H9 (cell line): Measurements from ENCODE around the gene SYT3. TPM values are rescaled to one million over a fixed set of nuclear protein-coding genes. Genes with fewer than 3 reads are reported as not detected.
A peak's percentile ranks its signal among the peaks of the same experiment; 100 is the strongest.

Experiments
- DNase-seq: peaks from one replicate; pipeline ENCODE4 v3.0.0-alpha.2; 2017
- H2AFZ ChIP-seq: one replicate; pipeline ENCODE4 v1.6.1; 2013; ENCODE audit warnings: mild to moderate bottlenecking, low read length, control low read depth, moderate library complexity
- H2AK5ac ChIP-seq: 2 replicates; pipeline ENCODE4 v1.6.1; 2013; ENCODE audit warnings: low read length, control low read depth, mixed read lengths; ENCODE audit not compliant: insufficient read length
- H2BK120ac ChIP-seq: one replicate; pipeline ENCODE4 v1.6.1; 2013; ENCODE audit warnings: low read depth, mild to moderate bottlenecking, low read length, control low read depth, inconsistent platforms; ENCODE audit not compliant: poor library complexity, severe bottlenecking
- H2BK12ac ChIP-seq: 2 replicates; pipeline ENCODE4 v1.6.1; 2013; ENCODE audit warnings: low read length, control low read depth, mixed read lengths, low read depth; ENCODE audit not compliant: insufficient read length
- H2BK15ac ChIP-seq: 2 replicates; pipeline ENCODE4 v1.6.1; 2013; ENCODE audit warnings: low read depth, low read length, control low read depth
- H2BK20ac ChIP-seq: one replicate; pipeline ENCODE4 v1.6.1; 2013; ENCODE audit warnings: low read depth, mild to moderate bottlenecking, low read length, control low read depth, inconsistent platforms; ENCODE audit not compliant: poor library complexity, severe bottlenecking
- H2BK5ac ChIP-seq: 2 replicates; pipeline ENCODE4 v1.6.1; 2013; ENCODE audit warnings: low read length, control low read depth, mixed read lengths; ENCODE audit not compliant: insufficient read length
- H3K14ac ChIP-seq: 2 replicates; pipeline ENCODE4 v1.6.1; 2013; ENCODE audit warnings: low read length, control low read depth; ENCODE audit not compliant: insufficient read depth
- H3K18ac ChIP-seq: 2 replicates; pipeline ENCODE4 v1.6.1; 2013; ENCODE audit warnings: low read depth, mild to moderate bottlenecking, mixed read lengths, low read length, control low read depth; ENCODE audit not compliant: insufficient read length
- H3K23ac ChIP-seq: 2 replicates; pipeline ENCODE4 v1.6.1; 2013; ENCODE audit warnings: low read length, control low read depth, mixed read lengths, low read depth; ENCODE audit not compliant: insufficient read length
- H3K23me2 ChIP-seq: 2 replicates; pipeline ENCODE4 v1.6.1; 2013; ENCODE audit warnings: low read depth, mild to moderate bottlenecking, mixed read lengths, low read length, control low read depth; ENCODE audit not compliant: insufficient read length, poor library complexity, severe bottlenecking
- H3K27ac ChIP-seq: 2 replicates; pipeline ENCODE4 v1.5.1; 2013; ENCODE audit warnings: low read length, control low read depth, mixed read lengths, low read depth; ENCODE audit not compliant: insufficient read length
- H3K27me3 ChIP-seq: 2 replicates; pipeline ENCODE4 v1.6.1; 2013; ENCODE audit warnings: low read length, control low read depth, inconsistent platforms; ENCODE audit not compliant: insufficient read depth
- H3K4ac ChIP-seq: 2 replicates; pipeline ENCODE4 v1.6.1; 2013; ENCODE audit warnings: low read depth, mild to moderate bottlenecking, control low read depth, inconsistent platforms, low read length, moderate library complexity
- H3K4me1 ChIP-seq: 2 replicates; pipeline ENCODE4 v1.6.1; 2013; ENCODE audit warnings: low read length, control low read depth, inconsistent platforms; ENCODE audit not compliant: insufficient read depth
- H3K4me2 ChIP-seq: 2 replicates; pipeline ENCODE4 v1.6.1; 2013; ENCODE audit warnings: low read length, control low read depth, mixed read lengths; ENCODE audit not compliant: insufficient read length, insufficient read depth
- H3K56ac ChIP-seq: 2 replicates; pipeline ENCODE4 v1.6.1; 2013; ENCODE audit warnings: low read depth, mild to moderate bottlenecking, mixed read lengths, low read length, control low read depth; ENCODE audit not compliant: insufficient read length
- H3K79me1 ChIP-seq: 2 replicates; pipeline ENCODE4 v1.6.1; 2013; ENCODE audit warnings: low read depth, mild to moderate bottlenecking, moderate library complexity, low read length, control low read depth, inconsistent platforms; ENCODE audit not compliant: insufficient read depth, poor library complexity, severe bottlenecking
- H3K79me2 ChIP-seq: 2 replicates; pipeline ENCODE4 v1.6.1; 2013; ENCODE audit warnings: low read length, control low read depth, inconsistent platforms; ENCODE audit not compliant: insufficient read depth
- H3K9ac ChIP-seq: 2 replicates; pipeline ENCODE4 v1.6.1; 2013; ENCODE audit warnings: low read length, control low read depth, mixed read lengths; ENCODE audit not compliant: insufficient read length; ENCODE audit errors: extremely low read depth
- H3K9me3 ChIP-seq: one replicate; pipeline ENCODE4 v1.6.1; 2013; ENCODE audit warnings: low read depth, low read length, inconsistent platforms; ENCODE audit not compliant: control insufficient read depth
- H3T11ph ChIP-seq: one replicate; pipeline ENCODE4 v1.6.1; 2013; ENCODE audit warnings: mild to moderate bottlenecking, low read length, control low read depth, inconsistent platforms
- H4K20me1 ChIP-seq: one replicate; pipeline ENCODE4 v1.6.1; 2013; ENCODE audit not compliant: control insufficient read depth, insufficient read length, insufficient read depth
- H4K5ac ChIP-seq: 2 replicates; pipeline ENCODE4 v1.6.1; 2013; ENCODE audit warnings: low read depth, mild to moderate bottlenecking, mixed read lengths, low read length, control low read depth; ENCODE audit not compliant: insufficient read length
- H4K8ac ChIP-seq: replicated peaks from 2 replicates; pipeline ENCODE4 v1.6.1; 2013; ENCODE audit warnings: low read length, control low read depth, mixed read lengths, low read depth; ENCODE audit not compliant: insufficient read length
- H4K91ac ChIP-seq: 2 replicates; pipeline ENCODE4 v1.6.1; 2013; ENCODE audit warnings: low read depth, mild to moderate bottlenecking, moderate library complexity, mixed read lengths, low read length, control low read depth; ENCODE audit not compliant: insufficient read length
- H3K27ac Mint-ChIP-seq, 3 experiments: 2 replicates in 2 of 3; 3 replicates in 1 of 3; pipeline ENCODE4 v1.8.0; 2020 to 2021; ENCODE audit warnings: mixed read lengths in 3 of 3, mild to moderate bottlenecking in 1 of 3, moderate library complexity in 1 of 3
- H3K27me3 Mint-ChIP-seq: 2 replicates; pipeline ENCODE4 v1.8.0; 2021; ENCODE audit warnings: low read depth, mild to moderate bottlenecking, moderate library complexity, mixed read lengths
- H3K36me3 Mint-ChIP-seq, 3 experiments: 2 replicates in 2 of 3; 3 replicates in 1 of 3; pipeline ENCODE4 v1.8.0; 2020 to 2021; ENCODE audit warnings: low read depth in 3 of 3, mixed read lengths in 3 of 3; ENCODE audit not compliant: insufficient read depth in 1 of 3
- H3K4me1 Mint-ChIP-seq, 2 experiments: 2 replicates each; pipeline ENCODE4 v1.8.0; 2020; ENCODE audit warnings: mixed read lengths in 2 of 2
- H3K4me3 Mint-ChIP-seq, 2 experiments: 2 replicates in 1 of 2; 3 replicates in 1 of 2; pipeline ENCODE4 v1.8.0; 2020 to 2021; ENCODE audit warnings: mild to moderate bottlenecking in 2 of 2, mixed read lengths in 2 of 2, moderate library complexity in 1 of 2
- H3K9me3 Mint-ChIP-seq, 2 experiments: 2 replicates in 1 of 2; 3 replicates in 1 of 2; pipeline ENCODE4 v1.8.0; 2020; ENCODE audit warnings: mild to moderate bottlenecking in 2 of 2, mixed read lengths in 2 of 2, moderate library complexity in 1 of 2
- WGBS: extraction: QIAGEN DNeasy Blood & Tissue Kit; methylation state at CpG from one replicate; pipeline ENCODE4 v1.1.7; 2013; ENCODE audit warnings: missing lambda C conversion rate, low lambda C conversion rate, mixed read lengths; ENCODE audit not compliant: insufficient read length; ENCODE audit errors: extremely low coverage; 5-methylcytosine and 5-hydroxymethylcytosine counted together
- total RNA-seq: library from RNA; stranded (reverse); gene quantifications from 2 replicates; pipeline ENCODE4 v1.2.1, GENCODE V29; 2021
- TF ChIP-seq, protein P1 (sequence below): fragments of 200-600 bp; sonication (generic); conservative IDR thresholded peaks from 3 replicates; pipeline ENCODE4 v1.8.0; 2021; ENCODE audit warnings: antibody characterized with exemption, mild to moderate bottlenecking

SYT3 gene
- total RNA-seq, 1 experiment from 2014 or later: 3.1 TPM

DNA sequence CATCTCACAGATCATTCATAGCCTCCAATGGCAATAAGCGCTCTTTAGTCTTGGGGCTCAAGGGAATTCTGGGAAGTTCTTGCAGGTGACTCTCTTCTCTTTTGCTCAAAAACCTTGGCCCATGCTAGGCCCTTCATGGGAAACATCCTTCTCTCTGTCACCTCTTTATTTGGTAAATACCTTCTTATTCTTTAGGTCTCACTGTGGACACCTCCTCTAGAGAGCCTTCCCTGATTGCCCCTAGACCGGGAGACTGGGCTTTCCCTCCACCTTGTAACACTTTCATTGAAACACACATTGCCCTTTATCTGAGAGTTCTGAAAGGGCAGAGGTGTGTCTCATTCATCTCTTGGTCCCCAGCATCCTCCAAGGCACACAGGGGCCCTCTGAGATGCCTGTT, 11.5 kb upstream of the SYT3 start:
- H3K9me3 Mint-ChIP-seq: peaks cover 5 to 7% of the 10 kb centered on the region in 2 experiments; a peak in 4 of 5 replicates
- Histone ChIP-seq H3K27ac (no peak overlapping the region), H4K20me1 (no peaks in the 10 kb centered on the region), H3T11ph (no peak overlapping the region), H3K23me2 (no peaks in the 10 kb centered on the region), H2AFZ (no peak overlapping the region), H2BK120ac (no peak overlapping the region), H3K4me2 (no peak overlapping the region), H3K18ac (no peak overlapping the region), H3K79me1 (no peaks in the 10 kb centered on the region), H4K91ac (no peak overlapping the region), H4K5ac (no peak overlapping the region), H3K4me1 (peaks cover 4% of the 10 kb centered on the region; the same call in 1 of the 2 replicates), H3K9me3 (no peaks in the 10 kb centered on the region), H3K23ac (no peak overlapping the region), H3K9ac (no peak overlapping the region), H3K27me3 (no peaks in the 10 kb centered on the region), H2BK15ac (no peak overlapping the region), H3K79me2 (no peaks in the 10 kb centered on the region), H3K14ac (no peak overlapping the region), H2BK12ac (no peak overlapping the region), H3K4ac (no peak overlapping the region), H4K8ac (no peak overlapping the region), H2BK20ac (no peak overlapping the region), H2AK5ac (no peak overlapping the region), H3K56ac (no peak overlapping the region), H2BK5ac (no peak overlapping the region)
- TF ChIP-seq, protein P1, sequence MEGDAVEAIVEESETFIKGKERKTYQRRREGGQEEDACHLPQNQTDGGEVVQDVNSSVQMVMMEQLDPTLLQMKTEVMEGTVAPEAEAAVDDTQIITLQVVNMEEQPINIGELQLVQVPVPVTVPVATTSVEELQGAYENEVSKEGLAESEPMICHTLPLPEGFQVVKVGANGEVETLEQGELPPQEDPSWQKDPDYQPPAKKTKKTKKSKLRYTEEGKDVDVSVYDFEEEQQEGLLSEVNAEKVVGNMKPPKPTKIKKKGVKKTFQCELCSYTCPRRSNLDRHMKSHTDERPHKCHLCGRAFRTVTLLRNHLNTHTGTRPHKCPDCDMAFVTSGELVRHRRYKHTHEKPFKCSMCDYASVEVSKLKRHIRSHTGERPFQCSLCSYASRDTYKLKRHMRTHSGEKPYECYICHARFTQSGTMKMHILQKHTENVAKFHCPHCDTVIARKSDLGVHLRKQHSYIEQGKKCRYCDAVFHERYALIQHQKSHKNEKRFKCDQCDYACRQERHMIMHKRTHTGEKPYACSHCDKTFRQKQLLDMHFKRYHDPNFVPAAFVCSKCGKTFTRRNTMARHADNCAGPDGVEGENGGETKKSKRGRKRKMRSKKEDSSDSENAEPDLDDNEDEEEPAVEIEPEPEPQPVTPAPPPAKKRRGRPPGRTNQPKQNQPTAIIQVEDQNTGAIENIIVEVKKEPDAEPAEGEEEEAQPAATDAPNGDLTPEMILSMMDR: no peak
- 0 out of 7 replicates have a peak overlapping the region, but pooled peaks of 1 of the 3 experiments have one; percentile 4 for H3K27ac Mint-ChIP-seq
- H3K4me1 Mint-ChIP-seq: peaks cover 11 to 35% of the 10 kb centered on the region in 2 experiments
- WGBS: no CpG with 5 or more reads among the region's 2 CpGs
- DNase-seq: no peak
- H3K27me3 Mint-ChIP-seq: peaks cover 52% of the 10 kb centered on the region
- no peaks in the 10 kb centered on the region; a peak in 1 of 7 replicates for H3K36me3 Mint-ChIP-seq
- H3K4me3 Mint-ChIP-seq: no peak overlapping the region
